Daoy (cell line): Measurements from ENCODE around the gene XYLT1. TPM values are rescaled to one million over a fixed set of nuclear protein-coding genes. Genes with fewer than 3 reads are reported as not detected.
"Not testable (repeated sequence)": the region's sequence is repeated elsewhere in the genome, so short reads cannot be mapped to it uniquely, and the experiment has no call there.

Source experiments
- DNase-seq: peaks from one replicate; pipeline ENCODE4 v3.0.0-alpha.2; 2015; ENCODE audit warnings: low read depth
- total RNA-seq: library from RNA; depleted of rRNA; stranded (reverse); fragments of >200 nt; shearing (Covaris generic); gene quantifications from 2 replicates; pipeline ENCODE4 v1.2.3, GENCODE V29; 2014

The XYLT1 gene
- total RNA-seq, 1 experiment from 2014 or later = 6.9 TPM

- no peak for DNase-seq
These were observed 163.3 kb downstream of the XYLT1 start for GRCh38 chr16:17307504-17307903.

GRCh38 chr16:17306745-17307144 is 164.0 kb downstream of the XYLT1 start:
- DNase-seq = no peak

GRCh38 chr16:17306211-17306610 is 164.5 kb downstream of the XYLT1 start:
- DNase-seq = not testable (repeated sequence)

- DNase-seq = no peak
These were observed 165.1 kb downstream of the XYLT1 start for GRCh38 chr16:17305694-17306093.

- DNase-seq = no peak
These were observed 166.2 kb downstream of the XYLT1 start for GRCh38 chr16:17304491-17305119.

GRCh38 chr16:17304106-17304490 is 166.7 kb downstream of the XYLT1 start:
- no peak for DNase-seq

GRCh38 chr16:17303101-17303500 is 167.7 kb downstream of the XYLT1 start:
- no peak for DNase-seq

- no peak for DNase-seq
These were observed 168.1 kb downstream of the XYLT1 start for GRCh38 chr16:17302620-17303019.

- DNase-seq = no peak
These were observed 168.5 kb downstream of the XYLT1 start for GRCh38 chr16:17302214-17302613.

GRCh38 chr16:17301593-17302135 is 169.1 kb downstream of the XYLT1 start:
- DNase-seq = no peak

- DNase-seq = no peak
These were observed 169.6 kb downstream of the XYLT1 start for GRCh38 chr16:17301184-17301583.

- no peak for DNase-seq
These were observed 171.0 kb downstream of the XYLT1 start for GRCh38 chr16:17299790-17300189.

- DNase-seq = no peak
These were observed 172.5 kb downstream of the XYLT1 start for GRCh38 chr16:17298238-17298637.

GRCh38 chr16:17296431-17296830 is 174.3 kb downstream of the XYLT1 start:
- DNase-seq = no peak

GRCh38 chr16:17295948-17296347 is 174.8 kb downstream of the XYLT1 start:
- no peak for DNase-seq

GRCh38 chr16:17294856-17295255 is 175.9 kb downstream of the XYLT1 start:
- DNase-seq = no peak

- DNase-seq = no peak
These were observed 176.8 kb downstream of the XYLT1 start for GRCh38 chr16:17293813-17294558.

GRCh38 chr16:17291289-17291688 is 179.5 kb downstream of the XYLT1 start:
- no peak for DNase-seq

GRCh38 chr16:17289674-17290635 is 180.8 kb downstream of the XYLT1 start:
- DNase-seq = no peak

GRCh38 chr16:17289050-17289449 is 181.7 kb downstream of the XYLT1 start:
- no peak for DNase-seq

GRCh38 chr16:17287166-17287800 is 183.5 kb downstream of the XYLT1 start:
- DNase-seq = no peak

GRCh38 chr16:17286443-17286842 is 184.3 kb downstream of the XYLT1 start:
- no peak for DNase-seq
